HG03095 (cell line): Measurements from ENCODE around the gene OMG.
"Not testable (repeated sequence)": the region's sequence is repeated elsewhere in the genome, so short reads cannot be mapped to it uniquely, and the experiment has no call there.

Source experiments
- ATAC-seq: cut with Tn5 transposase; IDR thresholded peaks from one replicate; pipeline ENCODE4 v1.9.1; 2021; ENCODE audit warnings: moderate library complexity; ENCODE audit not compliant: unreplicated experiment

OMG gene

DNA sequence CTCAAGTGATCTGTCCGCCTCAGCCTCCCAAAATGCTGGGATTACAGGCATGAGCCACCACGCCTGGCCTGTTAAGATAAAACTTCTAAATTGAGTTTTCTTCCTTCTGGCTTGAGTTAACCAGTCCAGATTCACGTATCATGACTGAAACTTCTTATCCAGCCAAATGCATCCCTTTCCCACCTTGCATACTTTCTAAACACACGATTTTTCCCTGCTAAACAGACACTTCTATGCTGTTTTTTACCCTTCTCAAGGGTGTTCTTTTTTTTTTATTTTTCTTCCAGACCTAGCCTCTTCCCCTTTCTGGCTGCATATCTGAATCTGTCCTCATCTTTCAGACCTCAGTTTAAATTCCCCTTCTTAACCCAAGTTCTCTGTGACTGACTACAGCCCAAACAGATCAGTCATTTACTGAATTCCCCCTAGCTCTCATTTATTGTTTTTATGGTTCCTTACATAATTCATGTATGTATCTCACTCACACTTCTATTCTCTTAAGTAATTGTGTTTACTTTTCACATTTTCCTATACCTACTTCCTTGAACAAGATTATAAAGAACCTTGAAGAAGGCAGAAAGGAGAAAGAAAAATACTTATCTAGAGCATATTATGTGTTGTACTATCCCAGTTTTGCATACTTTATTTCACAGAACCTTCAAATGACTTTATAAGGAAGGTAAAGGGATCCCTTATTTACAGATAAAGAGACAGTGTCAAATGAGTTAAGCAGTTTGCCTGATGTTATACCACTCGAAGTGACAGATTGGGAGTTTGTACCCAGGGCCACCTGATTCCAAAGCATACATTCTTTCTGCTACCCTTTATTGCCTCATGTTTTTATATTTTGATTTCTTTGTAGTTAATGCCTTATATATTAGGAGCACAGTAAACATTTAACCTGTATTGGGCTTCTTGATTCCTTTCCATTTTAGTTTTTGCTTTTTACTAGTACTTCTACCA is 11.6 kb upstream of the OMG start:
- ATAC-seq = no peak

DNA sequence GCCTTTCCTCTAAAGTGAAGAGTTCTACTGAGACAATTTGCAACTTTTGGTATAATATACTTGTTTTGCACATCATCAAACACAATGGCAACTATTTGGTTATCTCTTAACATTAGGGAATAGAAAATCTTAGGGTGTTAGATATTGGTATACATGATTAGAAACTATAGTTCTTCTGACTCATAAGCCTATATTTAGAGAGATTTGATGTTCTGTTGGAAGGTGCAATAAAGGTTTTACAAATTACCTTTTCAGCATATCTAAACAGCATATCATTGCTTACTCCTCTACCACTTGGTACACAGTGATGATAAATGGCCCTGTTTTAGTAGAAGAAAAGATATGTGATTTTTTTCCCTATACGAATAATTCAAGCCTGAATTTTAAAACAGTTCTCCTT is 10.6 kb upstream of the OMG start:
- ATAC-seq = no peak

DNA sequence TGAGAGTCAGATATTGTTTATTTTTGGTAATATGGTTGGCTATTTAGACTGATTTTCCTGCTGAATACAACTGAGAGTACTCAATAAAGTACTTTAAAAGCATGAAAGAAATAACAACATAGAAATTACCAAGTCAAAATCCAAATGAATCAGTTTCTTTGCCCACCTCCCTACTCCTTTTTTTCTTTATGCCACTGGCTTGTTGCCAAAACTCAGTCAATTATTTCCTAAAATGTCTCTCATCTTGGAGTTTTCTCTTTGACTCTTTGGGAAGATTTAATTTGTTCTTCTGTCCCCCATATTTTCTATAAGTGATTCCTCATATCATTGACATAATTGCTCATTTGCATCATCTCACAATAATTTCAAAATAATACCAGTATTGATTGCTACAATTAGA is 2.6 kb upstream of the OMG start:
- ATAC-seq = no peak

DNA sequence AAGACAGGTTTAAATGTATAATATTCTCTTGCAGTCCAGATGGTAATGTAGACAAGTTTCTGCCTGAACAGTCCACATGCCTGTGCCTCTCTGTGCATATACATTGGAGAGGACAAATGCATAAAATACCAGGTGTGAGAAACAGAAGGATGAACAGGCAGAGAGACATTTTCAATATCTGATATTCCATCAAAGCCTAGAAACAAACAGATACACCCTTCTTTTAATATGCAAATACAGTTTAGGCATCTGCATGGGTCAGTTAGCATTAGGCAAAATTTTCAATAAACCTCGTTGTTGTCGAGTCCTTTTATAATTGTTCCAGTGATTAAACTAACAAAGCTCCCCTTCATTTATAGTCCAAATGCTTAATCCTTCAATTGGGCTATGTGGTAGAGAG is 897 bp downstream of the OMG start:
- ATAC-seq = no peak

DNA sequence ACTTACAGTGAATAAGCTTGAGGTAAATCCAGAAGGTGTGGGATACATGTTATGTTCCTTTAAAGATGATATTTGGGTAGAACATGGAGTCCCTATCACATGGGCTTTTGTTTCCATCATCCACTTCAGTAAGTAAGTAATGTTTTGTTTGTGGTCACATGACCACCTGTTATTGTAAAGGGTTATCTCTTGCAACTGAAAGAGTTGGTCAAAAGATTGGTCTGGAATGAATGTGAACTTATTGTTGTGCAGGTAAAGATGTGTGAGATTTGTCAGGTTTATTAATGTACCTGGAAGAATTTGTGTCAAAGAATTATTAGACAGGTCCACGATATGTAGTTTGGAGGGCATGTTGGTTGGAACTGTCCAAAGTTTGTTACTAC is 1.6 kb downstream of the OMG start:
- ATAC-seq = no peak

DNA sequence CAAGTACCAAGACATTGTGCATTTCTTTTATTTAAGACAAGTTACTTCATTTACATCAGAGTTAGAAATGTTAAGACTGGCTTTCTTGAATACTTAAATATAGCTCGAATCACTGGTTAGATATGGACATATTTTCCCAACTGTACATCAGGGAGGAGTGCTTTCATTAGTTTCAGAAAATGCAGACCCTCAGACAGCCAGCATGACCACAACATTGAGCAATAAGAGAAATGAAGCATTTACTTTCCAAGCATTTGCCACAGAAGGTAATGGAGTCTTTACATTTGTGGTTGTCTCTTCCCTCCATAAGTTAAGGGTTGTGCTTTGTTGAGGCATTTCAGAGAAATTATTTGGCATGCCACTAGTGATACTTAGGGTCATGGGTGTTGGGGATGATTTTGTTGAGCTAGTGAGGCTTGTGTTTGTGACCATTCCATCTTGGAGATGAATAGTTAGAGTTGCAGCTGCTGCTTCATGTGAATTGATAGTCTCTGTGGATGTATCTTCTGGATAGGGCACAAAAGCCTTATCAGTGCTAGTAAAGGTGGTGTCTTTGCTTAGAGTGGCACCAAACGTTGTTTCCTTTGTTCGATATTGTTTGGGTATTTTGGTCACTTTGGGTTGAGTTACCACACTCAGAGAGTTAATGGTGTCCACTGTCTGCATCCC is 2.1 kb downstream of the OMG start:
- no peak for ATAC-seq

DNA sequence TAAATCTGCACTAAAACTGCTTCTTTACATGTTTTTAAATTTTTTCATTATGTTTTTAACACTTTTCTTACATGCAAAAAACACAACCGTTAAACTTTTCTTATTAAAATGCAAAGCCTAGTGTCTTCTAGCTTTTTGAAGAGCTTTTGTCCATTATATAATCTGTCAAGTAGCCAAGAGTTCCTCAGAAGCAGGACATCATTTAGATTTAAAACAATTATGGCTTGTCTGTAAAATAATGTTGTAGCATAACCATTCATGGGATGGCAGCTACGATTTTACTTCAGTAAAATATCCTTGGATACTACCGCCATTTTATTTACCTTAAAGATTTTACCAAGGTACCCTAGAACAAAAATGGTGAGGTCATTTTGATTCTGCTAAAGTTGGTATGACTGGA is 2.8 kb downstream of the OMG start:
- ATAC-seq = no peak

DNA sequence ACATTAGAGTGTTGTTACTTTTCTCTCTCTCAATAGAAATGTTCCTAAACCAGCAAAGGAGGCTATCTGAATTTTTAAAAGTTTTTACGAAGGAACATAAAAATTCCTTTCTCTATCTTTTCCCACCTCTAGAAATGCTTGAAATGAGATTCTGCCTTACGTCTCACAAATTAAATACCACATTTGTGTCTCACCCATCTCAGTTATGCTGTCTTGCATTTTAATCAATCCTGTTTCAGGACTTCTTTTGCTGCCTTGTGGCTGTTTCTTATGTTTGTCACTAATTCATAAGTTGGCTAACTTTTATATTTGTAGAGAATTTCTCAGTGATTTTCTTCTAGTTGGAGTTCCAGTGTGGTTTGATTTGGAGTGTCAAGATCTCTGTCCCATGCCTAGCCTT is 3.5 kb downstream of the OMG start:
- no peak for ATAC-seq

DNA sequence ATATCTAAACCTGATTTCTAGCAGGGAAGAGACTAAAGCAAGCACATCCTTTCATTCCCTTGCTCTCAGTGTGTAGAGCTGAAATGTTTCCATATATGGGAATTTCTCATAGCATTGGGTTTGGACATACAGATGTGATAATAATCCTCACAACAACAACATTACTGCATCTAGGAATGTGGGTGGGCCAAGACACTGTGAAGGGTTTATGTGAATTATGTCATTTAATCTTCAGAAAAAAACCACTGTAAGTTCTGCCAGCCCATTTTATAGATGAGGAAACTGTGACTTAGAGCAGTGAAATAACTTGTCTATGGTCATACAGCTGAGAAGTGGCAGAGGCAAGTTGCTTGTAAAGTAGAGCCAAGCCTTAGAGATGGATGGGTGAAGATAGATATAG is 5.2 kb downstream of the OMG start:
- ATAC-seq = no peak

DNA sequence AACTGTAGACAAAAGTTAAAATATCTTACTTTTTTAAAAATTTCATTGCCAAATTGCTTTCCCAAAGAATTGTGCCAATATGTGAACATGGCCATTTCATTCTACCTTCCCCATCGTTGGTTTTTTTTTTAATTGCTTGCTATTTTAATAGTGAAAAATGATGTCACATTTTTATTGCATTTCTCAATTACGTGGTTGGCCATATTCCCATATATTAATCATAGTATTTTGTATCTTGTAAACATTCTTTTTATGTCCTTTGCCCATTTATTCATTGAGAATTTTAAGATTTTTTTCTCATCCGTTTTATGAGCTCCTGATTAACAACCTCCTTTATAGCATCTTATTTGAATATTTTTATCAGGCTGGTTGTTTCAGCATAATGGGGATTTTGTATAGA is 7.2 kb downstream of the OMG start:
- no peak for ATAC-seq

DNA sequence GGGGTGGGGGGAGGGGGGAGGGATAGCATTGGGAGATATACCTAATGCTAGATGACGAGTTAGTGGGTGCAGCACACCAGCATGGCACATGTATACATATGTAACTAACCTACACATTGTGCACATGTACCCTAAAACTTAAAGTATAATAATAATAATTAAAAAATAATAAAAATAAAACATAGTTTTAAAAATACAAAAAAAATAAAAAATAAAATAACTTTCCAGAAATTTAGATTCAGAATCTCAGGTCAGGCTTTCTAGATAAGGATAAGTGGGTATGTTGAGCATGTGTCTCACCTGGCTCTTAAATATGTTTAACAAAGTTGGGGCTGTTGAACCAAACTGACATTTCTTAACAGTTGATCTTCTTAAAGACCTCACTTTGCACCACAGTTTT is 9.1 kb downstream of the OMG start:
- not testable (repeated sequence) for ATAC-seq

DNA sequence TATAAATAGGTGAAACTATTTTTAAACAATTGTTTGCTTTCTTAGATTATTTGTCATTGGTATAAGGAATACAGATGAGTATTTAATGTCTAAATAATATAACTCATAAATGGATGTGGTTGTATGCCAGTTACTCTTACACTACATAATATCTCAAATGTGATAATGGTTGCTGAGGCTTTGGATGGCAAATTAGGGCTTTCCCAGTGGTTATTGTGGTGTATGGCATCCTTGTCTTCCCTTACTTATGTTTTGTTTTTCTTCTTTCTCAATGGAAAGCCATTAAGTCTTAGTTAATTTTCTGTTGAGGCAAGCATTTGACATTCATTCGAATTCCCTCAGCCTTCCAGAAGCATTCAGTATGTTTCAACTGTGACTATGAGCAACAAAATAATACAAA is 10.5 kb downstream of the OMG start:
- ATAC-seq = no peak

DNA sequence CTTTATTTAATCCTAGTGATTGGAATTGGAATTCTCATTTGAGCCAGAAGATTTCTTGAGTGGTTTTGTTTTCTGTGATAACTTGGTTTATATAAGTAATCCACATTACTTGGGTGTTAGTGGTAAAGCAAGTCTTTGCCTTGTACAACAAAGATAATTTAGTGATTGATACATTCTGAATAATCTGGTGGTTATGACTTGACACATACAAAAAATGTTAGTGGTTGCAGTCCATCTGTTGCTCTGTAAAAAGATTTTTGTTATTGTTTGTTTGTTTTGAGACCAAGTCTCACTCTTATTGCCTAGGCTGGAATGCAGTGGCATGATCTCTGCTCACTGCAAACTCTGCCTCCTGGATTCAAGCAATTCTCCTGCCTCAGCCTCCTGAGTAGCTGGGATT is 13.2 kb downstream of the OMG start:
- no peak for ATAC-seq

DNA sequence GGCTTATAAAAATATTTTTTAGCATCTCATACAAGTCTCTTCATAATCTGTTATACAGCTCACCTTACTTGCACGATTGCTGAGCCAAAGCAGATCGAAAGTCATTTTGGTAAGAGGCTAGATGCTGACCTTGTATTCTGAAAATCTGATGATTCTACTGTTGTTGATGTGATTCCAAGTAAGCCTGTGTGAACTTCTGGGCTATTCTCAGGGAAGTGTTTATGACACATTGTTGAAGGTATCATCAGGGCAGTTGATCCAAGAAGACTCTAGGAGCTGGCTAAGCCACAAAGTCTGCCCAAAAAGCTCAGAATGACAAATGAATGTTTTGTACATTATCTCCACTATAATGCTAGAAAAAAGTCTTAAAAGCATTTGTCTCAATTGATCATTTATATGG is 16.0 kb downstream of the OMG start:
- no peak for ATAC-seq

DNA sequence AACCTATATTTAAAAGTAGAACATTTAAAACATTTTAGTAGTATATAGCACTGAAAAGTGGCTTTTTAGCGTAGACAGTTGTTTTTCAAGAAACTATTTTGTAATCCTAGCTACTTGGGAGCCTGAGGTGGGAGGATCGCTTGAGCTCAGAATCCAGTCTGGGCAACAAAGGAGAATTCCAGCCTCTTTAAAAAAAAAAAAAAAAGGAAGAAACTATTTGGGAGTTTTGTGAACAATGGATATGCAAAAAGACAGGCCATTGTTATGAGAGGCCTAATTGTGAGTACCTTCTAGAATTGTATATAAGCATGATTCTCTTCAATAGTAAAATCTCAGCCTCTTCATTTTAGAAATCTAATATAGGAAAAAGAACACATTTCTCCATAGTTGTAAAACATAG is 17.6 kb downstream of the OMG start:
- ATAC-seq = no peak

DNA sequence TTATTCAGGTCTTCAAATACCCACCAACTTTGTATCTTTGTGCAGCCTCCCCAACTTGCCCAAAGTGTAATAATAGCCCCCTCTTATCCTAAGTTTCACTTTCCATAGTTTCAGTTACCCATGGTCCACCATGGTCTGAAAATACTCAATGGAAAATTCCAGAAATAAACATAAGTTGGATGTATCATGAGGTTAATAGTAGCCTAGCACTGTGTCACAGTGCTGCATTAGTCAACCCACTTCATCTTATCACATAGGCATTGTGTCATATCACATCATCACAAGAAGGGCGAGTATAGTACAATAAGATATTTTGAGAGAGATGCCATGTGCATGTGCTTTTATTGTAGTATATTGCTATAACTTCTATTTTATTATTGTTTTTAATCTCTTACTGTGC is 21.9 kb downstream of the OMG start:
- ATAC-seq = no peak

DNA sequence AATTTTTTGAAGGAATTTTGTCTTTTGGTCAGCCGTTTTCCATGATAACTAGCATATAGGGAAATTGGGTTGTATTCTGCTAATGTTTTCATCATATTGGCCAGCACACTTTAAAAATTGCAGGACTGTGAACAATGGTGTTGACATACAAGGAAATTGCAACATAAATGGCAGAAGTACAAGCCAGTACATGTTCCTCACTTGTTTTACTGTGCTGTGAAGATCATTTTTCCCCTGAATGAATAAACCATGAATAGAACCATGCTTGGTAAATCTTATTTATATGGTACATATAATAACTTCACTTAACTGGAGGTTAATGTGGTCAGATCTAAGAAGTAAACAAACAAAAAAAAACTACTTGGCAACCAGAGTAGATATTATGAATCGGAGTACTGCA is 22.8 kb downstream of the OMG start:
- no peak for ATAC-seq

DNA sequence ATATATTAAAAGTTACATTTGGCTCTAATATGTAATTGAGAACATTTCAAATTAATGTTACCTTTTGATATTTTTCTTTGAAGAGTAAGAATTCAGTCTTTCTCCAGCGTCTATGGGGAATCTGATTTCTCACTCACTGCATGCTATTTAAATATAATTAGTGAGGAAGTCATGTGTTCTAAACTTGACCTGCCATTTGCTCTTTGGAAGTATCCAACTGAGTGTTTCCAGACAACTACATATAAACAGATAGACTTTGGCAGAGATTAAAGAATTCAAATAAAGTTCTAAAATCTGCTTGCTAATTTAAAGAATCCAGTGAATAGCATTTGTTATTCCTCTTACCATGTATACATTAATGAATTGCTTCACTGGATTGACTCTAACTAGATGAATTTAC is 23.5 kb downstream of the OMG start:
- ATAC-seq = no peak

DNA sequence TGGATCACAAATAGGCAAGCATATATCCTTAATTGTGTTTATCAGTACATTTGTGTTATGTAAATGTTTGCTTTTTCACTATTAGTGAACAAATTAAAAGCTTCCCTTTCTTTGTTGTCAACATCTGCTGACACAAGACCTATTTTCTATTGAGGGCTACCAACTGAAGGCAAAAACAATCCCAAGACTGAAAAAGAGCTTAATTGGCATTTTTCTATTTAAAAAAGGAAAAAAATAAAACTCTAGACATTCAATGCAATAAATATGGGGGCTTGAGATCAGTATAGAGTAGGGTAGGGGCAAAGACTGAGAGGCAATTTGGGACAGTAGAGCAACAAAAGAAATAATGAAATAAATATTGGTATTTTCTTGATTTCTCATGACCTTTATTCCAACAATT is 24.2 kb downstream of the OMG start:
- ATAC-seq = no peak

DNA sequence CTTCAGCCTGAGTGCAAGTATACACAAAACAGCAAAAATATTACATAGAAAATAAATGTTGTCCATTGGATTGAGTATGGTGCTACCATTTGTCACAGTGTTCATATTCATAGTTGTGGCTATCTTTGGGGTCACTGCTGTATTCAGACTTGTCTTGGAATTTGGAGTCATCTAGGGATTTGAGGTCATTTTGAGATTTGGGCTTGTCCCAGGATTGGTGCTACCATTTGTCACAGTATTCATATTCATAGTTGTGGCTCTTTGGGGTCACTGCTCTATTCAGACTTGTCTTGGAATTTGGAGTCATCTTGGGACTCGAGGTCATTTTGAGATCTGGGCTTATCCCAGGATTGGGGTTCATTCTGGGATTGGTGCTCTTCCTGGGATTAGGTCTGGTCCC is 24.8 kb downstream of the OMG start:
- no peak for ATAC-seq

DNA sequence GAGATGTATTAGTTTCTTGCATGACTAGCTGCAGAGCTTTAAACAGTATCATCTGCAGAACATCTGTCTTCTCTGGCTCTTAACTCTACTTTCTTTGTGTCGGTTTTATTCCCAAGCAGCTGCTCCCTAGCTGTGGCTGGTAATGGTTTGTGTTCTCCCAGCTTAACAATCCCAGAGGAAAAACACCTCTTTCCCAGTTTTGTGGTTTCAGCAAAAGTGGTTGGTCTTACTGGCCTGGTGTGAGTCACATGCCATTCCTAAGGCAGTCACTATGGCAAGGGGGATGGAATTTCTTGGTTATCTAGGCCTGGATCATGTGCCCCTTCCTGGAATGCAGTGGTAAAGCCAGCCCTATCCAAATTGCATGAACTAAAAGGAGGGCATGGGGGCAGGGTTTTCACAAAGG is 27.5 kb downstream of the OMG start:
- no peak for ATAC-seq

DNA sequence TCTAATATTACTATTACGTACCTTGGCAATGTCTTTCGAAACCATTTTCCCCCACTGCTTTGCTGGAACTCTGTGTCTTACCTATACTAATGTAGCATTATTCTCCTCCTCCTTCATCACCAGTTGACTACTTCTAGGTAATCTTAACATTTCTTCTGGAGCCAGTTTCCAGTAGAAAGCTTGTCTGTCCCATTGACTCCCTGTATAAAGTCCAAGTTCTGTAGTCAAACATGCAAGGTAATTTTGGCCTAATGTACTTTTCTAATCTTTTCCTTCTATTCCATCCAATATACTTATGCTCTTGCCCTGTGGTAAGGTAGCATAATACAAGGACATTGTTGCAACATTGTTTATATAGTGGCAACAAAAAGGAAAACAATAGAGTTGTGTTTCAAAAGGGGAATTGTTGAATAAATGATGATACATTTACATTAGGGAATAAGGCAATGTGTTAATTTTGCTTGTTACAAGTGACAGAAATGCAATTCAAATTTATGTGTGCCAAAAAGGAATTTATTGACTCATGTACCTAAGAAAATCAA is 27.9 kb downstream of the OMG start:
- ATAC-seq = no peak
